Fibroblast of peridontal ligament (primary cell): ENCODE results near the gene PLCXD1.
"Not testable (repeated sequence)": the region's sequence is repeated elsewhere in the genome, so short reads cannot be mapped to it uniquely, and the experiment has no call there.

Experiments
- DNase-seq: peaks from one replicate; pipeline ENCODE4 v3.0.0-alpha.2; 2010; ENCODE audit errors: extremely low read depth

Gene PLCXD1

DNA sequence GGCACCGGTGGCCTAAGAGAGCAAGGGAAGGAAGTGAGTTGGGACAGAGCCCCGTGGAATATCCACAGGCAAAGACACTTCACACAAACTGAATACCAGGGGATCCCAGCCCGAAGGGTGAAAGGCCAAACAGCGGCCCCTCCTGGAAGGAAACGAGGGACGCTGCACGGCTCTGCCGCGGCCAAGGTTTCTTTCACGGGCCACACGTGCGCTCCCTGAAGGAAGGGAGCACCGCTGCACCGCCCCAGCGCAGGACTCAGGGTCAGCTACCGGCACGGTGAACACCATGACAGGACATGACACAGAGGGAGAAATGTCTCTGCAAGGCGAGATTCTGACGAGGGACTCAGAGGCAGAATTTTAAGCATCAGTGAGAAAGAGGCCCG is 69.0 kb downstream of the PLCXD1 start:
- DNase-seq: no peak

DNA sequence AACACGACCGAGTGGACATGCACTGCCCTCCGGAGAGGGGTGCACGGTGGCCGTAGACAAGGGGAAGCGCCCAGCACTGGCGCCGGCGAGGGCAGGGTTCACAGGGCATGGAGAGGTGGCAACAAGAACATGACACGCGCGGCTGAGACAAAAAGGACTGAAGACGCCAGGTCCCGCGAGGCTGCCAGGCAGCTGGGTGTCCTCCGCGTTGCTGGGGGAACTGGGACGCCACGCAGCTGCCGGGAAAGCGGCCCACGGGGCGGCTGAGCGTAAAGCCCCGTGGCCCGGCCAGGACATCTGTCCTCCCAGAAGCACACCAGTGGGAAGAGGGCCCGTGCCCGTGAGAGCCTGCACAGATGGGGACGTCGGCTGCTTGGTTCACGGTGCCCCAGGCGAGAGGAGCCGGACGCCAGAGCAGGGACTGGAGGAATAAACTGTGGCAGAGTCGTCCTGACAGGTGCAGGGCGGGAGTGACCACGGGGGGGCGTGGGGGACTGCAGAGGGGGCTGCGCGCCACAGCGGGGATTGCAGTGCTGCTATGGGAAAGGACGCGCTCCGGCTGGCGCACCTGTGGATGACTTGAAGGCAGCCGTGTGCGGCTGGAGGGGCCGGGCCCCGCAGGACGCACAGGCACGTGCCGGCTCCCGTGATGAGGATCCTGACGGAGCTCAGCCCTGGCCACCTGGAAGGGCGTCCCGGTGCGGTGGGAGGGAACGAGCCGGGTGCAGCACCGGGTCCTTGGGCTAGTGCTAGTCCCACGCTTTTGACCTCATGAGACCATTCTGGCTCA is 69.5 kb downstream of the PLCXD1 start:
- no peak for DNase-seq

- not testable (repeated sequence) for DNase-seq
Observed at GRCh38 chrX:351324-351641, 70.1 kb downstream of the PLCXD1 start.

DNA sequence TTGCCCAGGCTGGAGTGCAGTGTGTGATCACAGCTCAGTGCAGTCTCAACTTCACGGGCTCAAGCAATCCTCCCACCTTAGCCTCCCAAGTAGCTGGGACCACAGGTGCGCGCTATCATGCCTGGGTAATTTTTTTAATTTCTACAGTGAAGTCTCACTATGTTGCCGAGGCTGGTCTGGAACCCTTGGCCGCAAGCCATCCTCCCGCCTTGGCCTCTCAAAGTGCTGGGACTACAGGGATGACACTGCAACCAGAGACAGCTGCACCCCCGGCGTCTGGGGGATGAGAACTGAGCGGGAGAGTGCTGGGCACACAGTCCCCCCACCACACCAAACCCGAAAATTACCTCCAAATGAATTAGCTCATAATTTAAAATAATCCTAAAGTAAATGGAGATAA is 70.6 kb downstream of the PLCXD1 start:
- no peak for DNase-seq

GRCh38 chrX:352181-352580 is 71.0 kb downstream of the PLCXD1 start:
- no peak for DNase-seq

- no peak for DNase-seq
Observed at GRCh38 chrX:352582-353314, 71.6 kb downstream of the PLCXD1 start.
